CD4-positive, alpha-beta T cell treated with Interleukin-17A for 1 hour (primary cell): ENCODE results near the gene OGA.
A peak's percentile ranks its signal among the peaks of the same experiment; 100 is the strongest.
"Not testable (repeated sequence)": the region's sequence is repeated elsewhere in the genome, so short reads cannot be mapped to it uniquely, and the experiment has no call there.

Experiments used
- DNase-seq: peaks from one replicate; pipeline ENCODE4 v3.0.0-alpha.2; 2020

Gene OGA

GRCh38 chr10:101797403-101798059, 20.7 kb downstream of the OGA start:
- DNase-seq, result no peak

- no peak for DNase-seq
Measured at GRCh38 chr10:101793526-101793925, 24.7 kb downstream of the OGA start.

- DNase-seq, result no peak
Measured at GRCh38 chr10:101789686-101790085, 28.6 kb downstream of the OGA start.

GRCh38 chr10:101789231-101789630, 29.0 kb downstream of the OGA start:
- not testable (repeated sequence) for DNase-seq

- DNase-seq, result no peak
Measured at GRCh38 chr10:101785801-101786200, 32.4 kb downstream of the OGA start.

GRCh38 chr10:101784558-101784957, 33.7 kb downstream of the OGA start:
- DNase-seq, result no peak

GRCh38 chr10:101783736-101784118, 34.5 kb downstream of the OGA start:
- no peak for DNase-seq

- DNase-seq, result peak; percentile 80
Measured at GRCh38 chr10:101782811-101783735, 35.2 kb downstream of the OGA start, which contains the start of gene NPM3. Gene NPM3 (minus strand): TSS chr10:101783446. CDS start chr10:101783390, 56 bp downstream.

GRCh38 chr10:101781984-101782810, 36.0 kb downstream of the OGA start:
- no peak for DNase-seq

- no peak for DNase-seq
Measured at GRCh38 chr10:101781655-101781983, 36.6 kb downstream of the OGA start.

- DNase-seq, result peak; percentile 78
Measured at GRCh38 chr10:101780818-101781654, 37.2 kb downstream of the OGA start.

GRCh38 chr10:101780187-101780817, 37.9 kb downstream of the OGA start:
- DNase-seq, result no peak

- DNase-seq, result peak; percentile 81
Measured at GRCh38 chr10:101779544-101780186, 38.6 kb downstream of the OGA start.

GRCh38 chr10:101778781-101779543, 39.3 kb downstream of the OGA start:
- DNase-seq, result no peak

GRCh38 chr10:101778151-101778780, 40.0 kb downstream of the OGA start:
- DNase-seq, result no peak

- DNase-seq, result no peak
Measured at GRCh38 chr10:101777619-101778145, 40.6 kb downstream of the OGA start.

- DNase-seq, result no peak
Measured at GRCh38 chr10:101776161-101776817, 42.0 kb downstream of the OGA start.

- no peak for DNase-seq
Measured at GRCh38 chr10:101775273-101776160, 42.7 kb downstream of the OGA start, which contains the start of gene FGF8. Gene FGF8 (minus strand): TSS chr10:101776114. CDS start chr10:101775900, 214 bp downstream.
